A673 (cell line): ENCODE measurements around the gene PIP4K2A.

ENCODE experiments used
- EZH2 ChIP-seq: fragments of 200-600 bp; sonication (generic); IDR thresholded peaks from 2 replicates; pipeline ENCODE4 v1.6.1; 2017; ENCODE audit warnings: borderline replicate concordance, low read depth, mild to moderate bottlenecking, mixed read lengths, antibody characterized with exemption, low read length; ENCODE audit not compliant: poor library complexity, severe bottlenecking
- TF ChIP-seq, protein P1 (sequence below): fragments of 300-800, 200-600 bp; sonication (generic); conservative IDR thresholded peaks from 2 replicates; pipeline ENCODE4 v1.5.1; 2017; ENCODE audit warnings: low read depth, mild to moderate bottlenecking, antibody characterized with exemption, low read length, moderate library complexity, mixed read lengths

DNA sequence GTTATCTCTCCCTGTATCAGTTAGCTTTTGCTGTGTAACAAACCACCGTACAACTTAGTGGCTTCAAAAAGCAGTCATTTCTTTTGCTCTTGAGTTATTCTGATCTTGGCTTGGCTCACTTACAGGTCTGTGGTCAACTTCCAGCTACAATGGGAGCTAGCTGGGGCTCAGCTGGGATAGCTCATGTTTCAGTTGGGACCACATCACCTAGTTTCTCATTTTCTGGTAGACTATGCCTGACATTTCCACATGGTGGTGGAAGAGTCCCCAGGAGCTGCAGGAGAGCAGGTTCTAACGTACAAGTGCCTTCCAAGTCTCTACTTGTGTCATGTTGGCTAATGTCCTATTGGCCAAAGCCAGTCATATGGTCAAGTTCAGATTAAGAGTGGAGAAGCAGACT, 25.8 kb upstream of the PIP4K2A start:
- TF ChIP-seq, protein P1, sequence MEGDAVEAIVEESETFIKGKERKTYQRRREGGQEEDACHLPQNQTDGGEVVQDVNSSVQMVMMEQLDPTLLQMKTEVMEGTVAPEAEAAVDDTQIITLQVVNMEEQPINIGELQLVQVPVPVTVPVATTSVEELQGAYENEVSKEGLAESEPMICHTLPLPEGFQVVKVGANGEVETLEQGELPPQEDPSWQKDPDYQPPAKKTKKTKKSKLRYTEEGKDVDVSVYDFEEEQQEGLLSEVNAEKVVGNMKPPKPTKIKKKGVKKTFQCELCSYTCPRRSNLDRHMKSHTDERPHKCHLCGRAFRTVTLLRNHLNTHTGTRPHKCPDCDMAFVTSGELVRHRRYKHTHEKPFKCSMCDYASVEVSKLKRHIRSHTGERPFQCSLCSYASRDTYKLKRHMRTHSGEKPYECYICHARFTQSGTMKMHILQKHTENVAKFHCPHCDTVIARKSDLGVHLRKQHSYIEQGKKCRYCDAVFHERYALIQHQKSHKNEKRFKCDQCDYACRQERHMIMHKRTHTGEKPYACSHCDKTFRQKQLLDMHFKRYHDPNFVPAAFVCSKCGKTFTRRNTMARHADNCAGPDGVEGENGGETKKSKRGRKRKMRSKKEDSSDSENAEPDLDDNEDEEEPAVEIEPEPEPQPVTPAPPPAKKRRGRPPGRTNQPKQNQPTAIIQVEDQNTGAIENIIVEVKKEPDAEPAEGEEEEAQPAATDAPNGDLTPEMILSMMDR: no peak
- TF ChIP-seq EZH2: no peak
